Activated B cell treated with CpG ODN at 0.5 μM for 24 hours (primary cell): ENCODE results near the gene TTC33. TPM values are rescaled to one million over a fixed set of nuclear protein-coding genes. Genes with fewer than 3 reads are reported as not detected.

Source experiments
- ATAC-seq: fragments of 200-7000 bp; cut with Tn5 transposase; one replicate; pipeline ENCODE4 v1.10.0; 2021; ENCODE audit warnings: low read depth, mild to moderate bottlenecking, moderate library complexity
- CTCF ChIA-PET: fragments of 350-600 bp; sonication (Branson Sonifier 250); formaldehyde crosslinking; loops from one replicate; lab custom pipeline; 2021; ENCODE audit warnings: antibody characterized with exemption; lab: Charles Lee
- POLR2A ChIA-PET: fragments of 350-600 bp; sonication (Branson Sonifier 250); formaldehyde crosslinking; loops from one replicate; lab custom pipeline; 2021; ENCODE audit warnings: antibody characterized with exemption; lab: Charles Lee
- DNase-seq: peaks from one replicate; pipeline ENCODE4 v3.0.0; 2022
- H3K27ac Mint-ChIP-seq: one replicate; pipeline ENCODE4 v1.8.0; 2020; ENCODE audit warnings: mixed read lengths
- H3K27me3 Mint-ChIP-seq: one replicate; pipeline ENCODE4 v1.8.0; 2021; ENCODE audit warnings: mixed read lengths
- H3K36me3 Mint-ChIP-seq: one replicate; pipeline ENCODE4 v1.8.0; 2021; ENCODE audit warnings: low read depth, mixed read lengths
- H3K4me1 Mint-ChIP-seq: one replicate; pipeline ENCODE4 v1.8.0; 2021; ENCODE audit warnings: mixed read lengths
- H3K4me3 Mint-ChIP-seq: one replicate; pipeline ENCODE4 v1.8.0; 2020; ENCODE audit warnings: mild to moderate bottlenecking, mixed read lengths
- H3K9me3 Mint-ChIP-seq: one replicate; pipeline ENCODE4 v1.8.0; 2020; ENCODE audit warnings: mixed read lengths
- intact Hi-C: fragments of 100-400 bp; cut with micrococcal nuclease; formaldehyde crosslinking; loops from one replicate; pipeline ENCODE4 v1.15.1; 2024
- total RNA-seq: library from RNA; stranded (reverse); gene quantifications from 2 replicates; pipeline ENCODE4 v1.2.3, GENCODE V29; 2022
- TF ChIP-seq, protein P1 (sequence below): fragments of 200-600 bp; IDR thresholded peaks from one replicate; pipeline ENCODE4 v1.8.0; 2022; ENCODE audit warnings: antibody characterized with exemption, mild to moderate bottlenecking

TTC33 gene
- total RNA-seq, 1 donor from 2014 or later, result 9.2 TPM

DNA sequence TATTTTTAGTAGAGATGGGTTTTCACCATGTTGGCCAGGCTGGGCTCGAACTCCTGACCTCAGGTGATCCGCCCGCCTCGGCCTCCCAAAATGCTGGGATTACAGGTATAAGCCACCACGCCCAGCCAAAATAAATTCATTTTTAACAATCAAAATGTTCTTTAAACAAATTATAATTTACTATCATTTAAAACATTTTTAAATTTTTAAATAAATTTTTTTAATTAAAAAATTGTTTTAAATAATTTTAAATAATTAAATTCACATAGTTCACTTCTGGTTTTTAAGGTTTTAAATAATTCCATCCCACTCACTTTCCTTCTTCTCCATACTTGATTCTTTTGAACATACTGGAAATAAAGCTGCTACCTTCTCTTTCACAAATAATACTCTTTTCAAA lies 15.0 kb upstream of the TTC33 start:
- Mint-ChIP-seq H3K9me3 (no peaks in the 10 kb centered on the region), H3K27ac (no peak overlapping the region), H3K4me1 (no peaks in the 10 kb centered on the region), H3K4me3 (no peak overlapping the region), H3K27me3 (no peaks in the 10 kb centered on the region), H3K36me3 (peaks cover 67% of the 10 kb centered on the region)
- DNase-seq (no peak), ATAC-seq (no peak)
- ChIA-PET POLR2A (no interaction called here), CTCF (no interaction called here)
- intact Hi-C loops, result no loop called here
- TF ChIP-seq, protein P1, sequence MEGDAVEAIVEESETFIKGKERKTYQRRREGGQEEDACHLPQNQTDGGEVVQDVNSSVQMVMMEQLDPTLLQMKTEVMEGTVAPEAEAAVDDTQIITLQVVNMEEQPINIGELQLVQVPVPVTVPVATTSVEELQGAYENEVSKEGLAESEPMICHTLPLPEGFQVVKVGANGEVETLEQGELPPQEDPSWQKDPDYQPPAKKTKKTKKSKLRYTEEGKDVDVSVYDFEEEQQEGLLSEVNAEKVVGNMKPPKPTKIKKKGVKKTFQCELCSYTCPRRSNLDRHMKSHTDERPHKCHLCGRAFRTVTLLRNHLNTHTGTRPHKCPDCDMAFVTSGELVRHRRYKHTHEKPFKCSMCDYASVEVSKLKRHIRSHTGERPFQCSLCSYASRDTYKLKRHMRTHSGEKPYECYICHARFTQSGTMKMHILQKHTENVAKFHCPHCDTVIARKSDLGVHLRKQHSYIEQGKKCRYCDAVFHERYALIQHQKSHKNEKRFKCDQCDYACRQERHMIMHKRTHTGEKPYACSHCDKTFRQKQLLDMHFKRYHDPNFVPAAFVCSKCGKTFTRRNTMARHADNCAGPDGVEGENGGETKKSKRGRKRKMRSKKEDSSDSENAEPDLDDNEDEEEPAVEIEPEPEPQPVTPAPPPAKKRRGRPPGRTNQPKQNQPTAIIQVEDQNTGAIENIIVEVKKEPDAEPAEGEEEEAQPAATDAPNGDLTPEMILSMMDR, result no peak

DNA sequence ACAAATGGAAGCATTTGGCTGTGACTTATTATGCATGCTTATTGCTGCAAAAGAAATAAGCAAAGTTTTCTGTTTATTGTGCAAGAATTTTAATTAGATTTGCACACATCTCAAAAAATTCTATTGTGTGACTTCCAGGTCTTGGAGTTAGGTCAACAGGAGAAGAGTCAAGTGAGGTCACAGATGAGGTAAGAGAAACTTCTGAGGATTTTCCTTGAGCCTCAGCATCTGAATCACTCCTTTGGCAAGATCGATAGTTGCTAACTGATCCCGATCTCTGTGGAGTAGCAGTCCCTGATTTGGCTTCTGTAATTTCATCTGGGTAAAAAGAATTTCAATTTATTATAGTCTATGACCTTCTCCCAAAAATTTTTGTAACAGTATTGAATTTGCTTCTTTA lies 6.9 kb upstream of the TTC33 start:
- CTCF ChIA-PET, result no interaction called here

DNA sequence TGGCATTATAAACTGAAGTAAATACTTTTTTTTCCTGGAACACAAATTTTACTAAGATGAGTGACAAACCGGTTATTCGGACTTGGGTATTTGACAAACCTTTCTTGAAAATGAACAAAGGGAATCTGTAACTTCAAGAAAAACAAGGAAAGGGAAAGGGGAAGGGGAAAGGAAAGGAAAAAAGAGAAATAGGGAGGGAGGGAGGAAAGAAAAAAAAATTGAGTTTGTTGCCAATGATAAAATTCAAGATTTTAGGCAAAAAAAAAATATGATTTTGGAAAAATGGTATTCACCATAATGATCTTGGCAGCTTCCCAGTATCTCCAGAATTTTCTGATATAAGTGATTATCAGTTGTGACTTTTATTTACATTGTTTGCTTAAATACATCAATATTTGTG lies 1.6 kb upstream of the TTC33 start:
- TF ChIP-seq, protein P1, result no peak
- intact Hi-C loops, result loop anchor here (5.0 kb wide), 1 partner anchor 725 kb away; no protein-coding TSS in a partner anchor
- ChIA-PET POLR2A (interaction anchor here (0.7 to 1.3 kb wide), 3 partner anchors 41 to 393 kb away, joined by 4 to 7 read pairs (median 5); partner anchors contain the start of gene RPL37), CTCF (interaction anchor here (0.6 kb wide), 2 partner anchors 80 to 97 kb away, joined by 3 to 4 read pairs; no protein-coding TSS in a partner anchor)
- no peaks in the 10 kb centered on the region for H3K27me3 Mint-ChIP-seq
- peaks cover under 1% of the 10 kb centered on the region for H3K4me1 Mint-ChIP-seq
- DNase-seq (no peak), ATAC-seq (no peak)
- H3K9me3 Mint-ChIP-seq, result no peaks in the 10 kb centered on the region
- no peak overlapping the region for H3K4me3 Mint-ChIP-seq
- no peak overlapping the region for H3K27ac Mint-ChIP-seq
- peaks cover 23% of the 10 kb centered on the region for H3K36me3 Mint-ChIP-seq

More for the DNA sequence above, 6.9 kb upstream of the TTC33 start:
- no peaks in the 10 kb centered on the region for H3K9me3 Mint-ChIP-seq
- intact Hi-C loops, result no loop called here
- no peaks in the 10 kb centered on the region for H3K27me3 Mint-ChIP-seq
- no peak for ATAC-seq
- H3K4me1 Mint-ChIP-seq, result no peaks in the 10 kb centered on the region
- no peak overlapping the region for H3K4me3 Mint-ChIP-seq
- TF ChIP-seq, protein P1, result no peak
- no peak overlapping the region for H3K27ac Mint-ChIP-seq
- no peak for DNase-seq
- POLR2A ChIA-PET, result no interaction called here
- H3K36me3 Mint-ChIP-seq, result peaks cover 57% of the 10 kb centered on the region

DNA sequence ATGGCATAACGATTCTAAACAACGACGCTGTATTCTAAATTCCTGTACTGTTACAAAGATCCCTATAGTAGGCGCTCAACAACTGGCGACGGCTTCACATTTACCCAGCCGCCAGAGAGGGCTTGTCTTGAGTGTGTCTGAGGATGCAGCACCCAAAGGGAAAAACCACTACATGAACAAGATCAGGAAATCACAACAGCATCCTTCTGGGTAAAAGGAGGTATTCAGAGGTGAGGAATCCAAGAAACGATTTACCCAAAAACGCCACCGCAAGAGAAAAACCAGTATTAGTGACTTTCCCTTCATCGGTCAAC lies 711 bp downstream of the TTC33 start:
- peak; percentile 68 for ATAC-seq
- TF ChIP-seq, protein P1, result no peak

DNA sequence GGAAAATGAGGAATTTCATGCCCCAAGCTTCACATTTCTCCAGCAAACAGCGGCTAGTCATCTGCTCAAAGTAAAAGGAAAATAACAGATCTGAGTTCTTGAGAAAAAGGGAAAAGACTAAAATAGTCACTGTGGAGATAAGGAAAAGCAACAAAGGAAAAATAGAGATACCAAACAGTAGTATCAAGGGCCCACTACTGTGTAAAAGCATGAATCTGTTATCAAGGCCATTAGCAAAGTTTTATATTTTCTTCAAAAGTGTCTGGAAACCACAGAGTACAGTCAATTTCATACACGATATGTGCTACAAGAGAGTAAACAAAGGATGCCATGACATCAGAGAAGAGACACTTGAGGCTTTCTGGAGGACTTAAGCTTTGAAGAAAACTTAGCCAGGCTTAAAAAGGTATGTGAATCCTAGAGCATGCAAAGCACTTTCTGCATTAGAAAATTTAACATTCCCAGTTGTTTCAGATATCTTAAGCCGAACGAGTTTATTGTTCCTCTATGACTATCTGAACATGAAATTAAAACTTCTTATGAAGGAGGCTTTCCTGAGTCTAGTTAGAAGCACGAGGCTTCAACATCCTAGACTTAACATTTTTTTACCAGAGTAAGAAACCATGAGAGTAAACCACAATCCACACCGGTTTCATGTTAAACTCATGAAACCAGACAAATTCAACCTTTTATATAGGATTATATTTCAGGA lies 1.2 kb downstream of the TTC33 start:
- POLR2A ChIA-PET, result interaction anchor here (0.7 to 1.8 kb wide), 2 partner anchors 43 to 81 kb away, joined by 3 to 11 read pairs; partner anchors contain the start of gene RPL37

More for the DNA sequence above, 711 bp downstream of the TTC33 start:
- CTCF ChIA-PET, result interaction anchor here (1.3 to 1.6 kb wide), 2 partner anchors 71 to 86 kb away, joined by 3 read pairs; partner anchors contain the start of gene CARD6
- intact Hi-C loops, result loop anchor here (1.0 to 5.0 kb wide), 8 partner anchors 43 to 1681 kb away; partner anchors contain the start of genes PRKAA1, PTGER4, RICTOR and RIMOC1
- peaks cover 11% of the 10 kb centered on the region for H3K4me1 Mint-ChIP-seq
- POLR2A ChIA-PET, result interaction anchor here (0.7 to 1.8 kb wide), 2 partner anchors 43 to 80 kb away, joined by 3 to 11 read pairs; partner anchors contain the start of gene RPL37
- no peak overlapping the region for H3K4me3 Mint-ChIP-seq
- H3K9me3 Mint-ChIP-seq, result no peaks in the 10 kb centered on the region
- H3K27me3 Mint-ChIP-seq, result no peaks in the 10 kb centered on the region
- no peak overlapping the region for H3K27ac Mint-ChIP-seq
- peak; percentile 21 for DNase-seq
- H3K36me3 Mint-ChIP-seq, result peaks cover 18% of the 10 kb centered on the region

More for the DNA sequence above, 1.2 kb downstream of the TTC33 start:
- CTCF ChIA-PET, result interaction anchor here (1.3 to 1.6 kb wide), 2 partner anchors 71 to 87 kb away, joined by 3 read pairs; partner anchors contain the start of gene CARD6
- no peak overlapping the region for H3K27ac Mint-ChIP-seq
- H3K9me3 Mint-ChIP-seq, result no peaks in the 10 kb centered on the region
- peaks cover 18% of the 10 kb centered on the region for H3K36me3 Mint-ChIP-seq
- H3K4me3 Mint-ChIP-seq, result no peak overlapping the region
- ATAC-seq, result no peak
- no peak for DNase-seq
- H3K27me3 Mint-ChIP-seq, result no peaks in the 10 kb centered on the region
- H3K4me1 Mint-ChIP-seq, result peaks cover 12% of the 10 kb centered on the region
- intact Hi-C loops, result loop anchor here (1.0 to 5.0 kb wide), 8 partner anchors 44 to 1680 kb away; partner anchors contain the start of genes PRKAA1, PTGER4, RICTOR and RIMOC1
- TF ChIP-seq, protein P1, result no peak
